GM18526 (cell line): ENCODE results near the gene GALNTL6.

ENCODE experiments used
- POLR2A ChIP-seq: IDR thresholded peaks from 3 replicates; pipeline ENCODE4 v1.6.1; 2011; ENCODE audit not compliant: insufficient read length; ENCODE audit errors: extremely low read depth

The GALNTL6 gene

GRCh38 chr4:172481802-172482508 is 668.8 kb downstream of the GALNTL6 start:
- TF ChIP-seq POLR2A: no peak

DNA sequence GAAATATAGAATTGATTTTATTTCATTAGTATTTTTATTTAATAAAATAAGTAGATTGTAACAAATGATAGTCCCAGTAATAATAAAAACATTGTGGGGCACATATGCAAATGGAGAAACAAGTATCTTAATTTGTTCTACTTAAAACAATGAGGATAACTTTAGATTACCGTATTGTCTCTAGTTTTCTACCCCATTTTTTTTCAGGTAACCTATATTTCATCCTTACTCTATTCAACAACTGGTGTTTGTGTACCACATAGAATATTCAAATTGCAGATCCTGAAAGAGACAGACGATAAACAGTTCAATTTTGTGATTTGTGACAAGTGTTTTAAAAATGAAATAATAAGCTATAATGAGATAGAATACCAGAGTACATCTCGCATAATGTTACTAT is 671.8 kb downstream of the GALNTL6 start:
- TF ChIP-seq POLR2A: no peak

DNA sequence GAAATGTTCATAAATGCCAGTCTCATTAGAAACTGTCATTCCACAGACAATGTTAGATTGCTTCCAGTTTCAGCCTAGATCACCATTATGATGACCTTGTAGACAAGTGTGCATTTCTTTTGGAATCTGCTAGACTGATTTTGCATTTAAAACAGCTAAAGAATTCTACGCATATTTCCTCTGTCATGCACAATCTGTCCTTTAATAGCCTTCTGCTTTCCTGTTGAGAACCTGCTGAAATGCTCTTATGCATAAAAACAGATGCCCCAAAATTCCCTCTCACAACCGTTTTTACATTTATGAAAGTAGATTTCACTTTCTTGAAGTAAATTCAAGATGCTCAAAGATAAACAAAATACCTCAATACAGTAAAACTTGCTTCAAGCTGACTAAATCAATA is 673.3 kb downstream of the GALNTL6 start:
- no peak for TF ChIP-seq POLR2A

GRCh38 chr4:172489861-172490260 is 676.7 kb downstream of the GALNTL6 start:
- TF ChIP-seq POLR2A: no peak

- no peak for TF ChIP-seq POLR2A
These were observed 682.6 kb downstream of the GALNTL6 start for GRCh38 chr4:172495769-172496168.

DNA sequence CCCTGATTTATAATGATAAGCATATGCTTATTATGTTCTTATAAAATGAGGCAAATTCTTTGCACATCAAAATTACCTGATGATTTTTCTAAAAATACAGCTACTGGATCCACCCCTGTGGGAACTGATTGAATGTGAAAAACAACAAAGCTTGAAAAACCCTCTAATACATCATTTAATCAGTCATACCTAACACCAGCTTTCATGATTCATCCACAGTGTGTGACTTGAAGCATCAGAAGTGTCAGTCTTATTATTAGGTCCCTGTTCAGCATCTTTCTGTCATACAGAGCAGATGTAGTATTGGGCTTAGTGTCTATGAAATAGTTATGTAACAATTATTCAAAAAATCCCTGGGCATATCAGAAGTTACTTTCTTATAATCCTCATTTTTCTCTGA is 684.1 kb downstream of the GALNTL6 start:
- TF ChIP-seq POLR2A: no peak

- no peak for TF ChIP-seq POLR2A
These were observed 700.8 kb downstream of the GALNTL6 start for GRCh38 chr4:172514011-172514410.

GRCh38 chr4:172514801-172515200 is 701.6 kb downstream of the GALNTL6 start:
- no peak for TF ChIP-seq POLR2A

DNA sequence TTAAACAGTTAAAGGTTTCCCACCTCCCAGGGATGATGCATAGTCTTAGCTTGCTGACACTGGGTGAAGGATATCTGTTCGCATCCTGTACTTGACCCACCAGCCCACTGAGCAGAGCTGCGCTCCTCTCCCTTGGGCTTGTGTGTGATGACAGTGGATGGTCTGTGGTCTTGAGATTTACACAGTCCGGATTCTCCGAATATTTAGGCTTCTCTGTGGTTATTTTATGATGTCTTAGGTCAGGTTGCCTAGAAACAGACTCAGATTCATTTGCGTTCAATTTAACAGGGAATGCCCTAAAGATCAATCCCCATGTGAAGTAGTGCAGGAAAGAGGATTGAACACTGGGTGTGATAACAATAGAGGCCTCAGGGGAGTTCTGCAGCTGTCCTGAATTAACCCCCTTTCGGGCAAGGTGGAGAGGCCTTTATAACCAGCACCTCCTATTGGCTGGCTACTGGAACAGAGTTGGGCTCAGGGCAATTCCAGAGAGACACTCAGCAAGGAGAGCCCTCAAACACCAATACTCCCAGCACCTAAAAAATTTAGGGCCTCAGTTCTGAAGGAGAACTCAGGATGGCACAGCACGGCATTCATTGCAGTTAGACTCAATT is 702.2 kb downstream of the GALNTL6 start:
- no peak for TF ChIP-seq POLR2A

DNA sequence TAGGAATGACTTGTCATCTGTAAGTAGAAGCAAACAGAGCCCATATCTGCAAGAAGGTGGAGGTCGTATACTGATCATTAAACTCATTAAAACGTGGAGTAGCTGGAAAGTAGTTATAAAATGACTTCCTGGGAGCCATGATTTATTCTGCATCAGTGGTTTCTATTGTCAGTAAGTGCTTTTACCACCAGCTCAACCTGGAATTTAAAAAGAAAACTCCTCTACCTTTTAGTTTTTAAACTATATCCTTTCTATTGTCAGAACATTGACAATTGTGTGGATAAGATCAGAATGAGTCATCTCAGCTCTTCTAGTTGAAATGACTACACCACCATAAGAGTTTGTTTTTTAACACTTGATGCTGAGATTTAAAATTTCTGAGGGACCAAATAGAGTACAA is 704.2 kb downstream of the GALNTL6 start:
- TF ChIP-seq POLR2A: no peak

DNA sequence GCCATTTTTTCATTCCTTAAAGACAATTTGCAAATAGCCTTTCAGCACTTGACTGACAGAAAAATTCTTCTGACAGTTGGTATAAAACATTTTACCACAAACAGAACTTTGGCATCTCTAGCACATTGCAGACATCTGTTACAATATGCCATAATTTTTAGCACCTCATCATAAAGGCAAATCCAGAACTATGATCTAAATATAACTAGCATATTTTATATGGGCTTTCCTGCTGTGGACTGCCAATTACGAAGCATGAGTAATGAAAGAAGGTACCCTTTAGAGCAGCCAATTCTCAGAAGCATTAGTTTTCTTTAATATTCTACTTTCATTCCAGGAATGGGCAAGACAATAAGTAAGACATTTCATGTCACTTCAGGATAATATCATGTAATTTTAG is 708.0 kb downstream of the GALNTL6 start:
- no peak for TF ChIP-seq POLR2A

DNA sequence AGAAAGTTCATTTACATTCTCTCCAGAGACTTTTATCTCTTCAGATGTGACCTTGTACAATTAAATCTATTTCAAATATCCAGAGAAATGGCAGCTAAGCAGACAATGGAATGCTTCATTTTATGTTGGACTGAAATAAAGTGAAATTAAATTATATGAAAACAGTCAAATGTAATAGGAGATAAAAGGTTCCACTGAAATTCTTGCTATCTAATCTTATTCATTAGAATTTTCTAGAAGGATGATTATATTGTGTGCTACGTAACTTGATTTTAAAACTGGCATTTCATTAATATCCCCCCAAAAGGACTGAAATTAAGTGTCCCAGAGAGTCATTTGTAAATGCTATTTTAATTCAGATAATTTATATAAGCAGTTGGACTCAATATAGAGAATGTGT is 708.5 kb downstream of the GALNTL6 start:
- TF ChIP-seq POLR2A: no peak

- no peak for TF ChIP-seq POLR2A
These were observed 730.0 kb downstream of the GALNTL6 start for GRCh38 chr4:172543249-172543648.

DNA sequence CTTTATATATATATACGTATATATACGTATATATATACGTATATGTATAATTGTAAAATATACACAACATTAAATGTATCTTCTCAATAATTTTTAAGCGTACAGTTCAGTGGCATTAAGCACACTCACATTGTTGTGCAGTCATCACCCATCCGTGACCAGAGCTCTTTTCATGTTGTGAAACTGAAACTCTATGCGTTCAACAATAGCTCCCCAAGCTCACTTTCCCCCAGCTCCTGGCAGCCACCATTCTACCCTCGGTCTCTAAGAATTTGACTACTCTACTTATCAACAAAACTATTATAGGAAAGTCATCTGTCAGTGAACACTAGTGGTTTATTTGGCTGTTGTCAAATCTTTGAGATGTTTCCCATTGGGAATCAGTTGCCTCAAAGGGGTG is 733.6 kb downstream of the GALNTL6 start:
- no peak for TF ChIP-seq POLR2A

DNA sequence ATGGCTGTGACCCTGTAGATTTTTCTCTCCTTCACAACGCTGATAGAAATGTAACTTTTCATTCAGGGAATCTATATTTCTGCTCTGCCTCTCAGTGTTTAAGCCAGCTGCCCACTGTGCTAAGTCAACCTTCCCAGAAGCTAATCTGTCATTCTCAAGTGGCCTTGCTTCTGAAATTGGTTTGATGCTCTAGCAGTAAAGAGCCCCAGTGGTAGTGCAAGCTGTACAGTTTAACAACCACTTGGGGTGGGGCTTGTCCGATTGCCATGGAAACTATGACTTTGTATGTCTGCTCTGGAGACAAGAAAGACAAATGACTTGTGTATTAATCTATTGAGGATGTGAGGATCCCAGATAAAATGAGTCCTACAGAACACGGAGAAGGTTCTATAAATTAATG is 734.5 kb downstream of the GALNTL6 start:
- no peak for TF ChIP-seq POLR2A

DNA sequence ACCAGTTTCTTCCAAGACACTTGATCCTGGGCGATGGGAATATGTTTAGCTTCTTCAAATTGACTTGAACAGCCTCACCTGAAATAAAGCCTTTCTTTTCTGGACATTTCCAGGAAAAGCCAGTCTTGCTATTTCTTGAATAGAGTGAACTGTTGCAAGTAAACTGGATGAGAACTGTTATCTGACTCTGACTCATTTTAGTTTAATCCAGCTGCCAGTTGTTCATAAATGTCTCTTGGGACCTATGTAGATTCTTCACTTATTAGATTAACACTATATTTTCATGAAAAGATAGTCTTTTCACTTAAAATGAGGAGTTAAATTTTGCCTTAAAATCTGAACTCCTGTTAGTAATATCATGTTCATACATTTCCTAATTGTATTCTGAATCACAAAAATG is 740.0 kb downstream of the GALNTL6 start:
- no peak for TF ChIP-seq POLR2A

DNA sequence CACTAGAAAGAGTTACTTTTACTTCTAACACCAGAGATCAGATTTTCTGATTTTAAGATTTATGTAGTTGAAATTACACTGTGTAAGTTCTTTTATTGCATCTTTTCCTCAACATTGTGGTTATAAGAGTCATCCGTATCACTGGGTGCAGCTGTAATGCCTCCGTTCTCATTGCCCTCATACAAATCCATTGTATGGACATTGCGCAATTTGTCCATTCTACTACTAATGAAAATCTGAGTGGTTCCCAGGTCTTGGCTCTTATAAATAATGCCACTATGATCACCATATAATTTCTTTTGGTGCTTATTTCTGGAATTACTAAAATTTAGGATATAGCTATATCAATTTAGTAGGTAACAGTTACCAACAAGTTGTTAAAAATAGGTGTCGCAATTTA is 741.4 kb downstream of the GALNTL6 start:
- no peak for TF ChIP-seq POLR2A
